HL-60 (cell line): ENCODE measurements around the gene OR5AK2.

ENCODE experiments used
- GABPA ChIP-seq: IDR thresholded peaks from 2 replicates; pipeline ENCODE4 v1.6.1; 2012; ENCODE audit warnings: low read depth
- POLR2AphosphoS5 ChIP-seq: IDR thresholded peaks from 2 replicates; pipeline ENCODE4 v1.6.1; 2012; ENCODE audit warnings: low read depth
- REST ChIP-seq: IDR thresholded peaks from 2 replicates; pipeline ENCODE4 v1.6.1; 2012; ENCODE audit warnings: low read depth; ENCODE audit not compliant: insufficient replicate concordance
- SPI1 ChIP-seq: IDR thresholded peaks from 2 replicates; pipeline ENCODE4 v1.6.1; 2012; ENCODE audit warnings: low read depth, mild to moderate bottlenecking, borderline replicate concordance
- TF ChIP-seq, protein P1 (sequence below): IDR thresholded peaks from one replicate; pipeline ENCODE4 v1.5.1; 2011; ENCODE audit warnings: low read length, control low read depth, inconsistent platforms; ENCODE audit not compliant: insufficient read depth

DNA sequence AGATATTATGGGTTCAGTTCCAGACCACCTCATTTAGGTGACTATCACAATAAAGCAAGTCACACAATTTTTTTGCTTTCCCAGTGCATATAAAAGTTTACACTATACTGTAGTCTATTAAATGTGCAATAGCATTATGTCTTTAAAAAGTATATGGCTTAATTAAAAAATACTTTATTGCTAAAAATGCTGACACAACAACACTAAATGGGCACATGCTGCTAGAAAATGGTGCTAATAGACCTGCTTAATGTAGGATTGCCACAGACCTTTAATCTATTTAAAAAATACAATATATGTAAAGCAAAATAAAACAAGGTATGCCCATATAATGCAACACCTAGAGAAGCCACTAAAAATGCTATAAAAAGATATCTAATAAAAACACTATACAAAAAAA, 27.1 kb upstream of the OR5AK2 start:
- no peak for TF ChIP-seq POLR2AphosphoS5
- TF ChIP-seq, protein P1, sequence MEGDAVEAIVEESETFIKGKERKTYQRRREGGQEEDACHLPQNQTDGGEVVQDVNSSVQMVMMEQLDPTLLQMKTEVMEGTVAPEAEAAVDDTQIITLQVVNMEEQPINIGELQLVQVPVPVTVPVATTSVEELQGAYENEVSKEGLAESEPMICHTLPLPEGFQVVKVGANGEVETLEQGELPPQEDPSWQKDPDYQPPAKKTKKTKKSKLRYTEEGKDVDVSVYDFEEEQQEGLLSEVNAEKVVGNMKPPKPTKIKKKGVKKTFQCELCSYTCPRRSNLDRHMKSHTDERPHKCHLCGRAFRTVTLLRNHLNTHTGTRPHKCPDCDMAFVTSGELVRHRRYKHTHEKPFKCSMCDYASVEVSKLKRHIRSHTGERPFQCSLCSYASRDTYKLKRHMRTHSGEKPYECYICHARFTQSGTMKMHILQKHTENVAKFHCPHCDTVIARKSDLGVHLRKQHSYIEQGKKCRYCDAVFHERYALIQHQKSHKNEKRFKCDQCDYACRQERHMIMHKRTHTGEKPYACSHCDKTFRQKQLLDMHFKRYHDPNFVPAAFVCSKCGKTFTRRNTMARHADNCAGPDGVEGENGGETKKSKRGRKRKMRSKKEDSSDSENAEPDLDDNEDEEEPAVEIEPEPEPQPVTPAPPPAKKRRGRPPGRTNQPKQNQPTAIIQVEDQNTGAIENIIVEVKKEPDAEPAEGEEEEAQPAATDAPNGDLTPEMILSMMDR, result no peak
- no peak for TF ChIP-seq REST
- no peak for TF ChIP-seq SPI1
- no peak for TF ChIP-seq GABPA
